ENCODE results near the gene OXCT1. TPM values are rescaled to one million over a fixed set of nuclear protein-coding genes. Genes with fewer than 3 reads are reported as not detected.
"Not testable (repeated sequence)": the region's sequence is repeated elsewhere in the genome, so short reads cannot be mapped to it uniquely, and the experiment has no call there.

The OXCT1 gene
- polyA plus RNA-seq, 1 donor from 2014 or later = 25.0 TPM

DNA sequence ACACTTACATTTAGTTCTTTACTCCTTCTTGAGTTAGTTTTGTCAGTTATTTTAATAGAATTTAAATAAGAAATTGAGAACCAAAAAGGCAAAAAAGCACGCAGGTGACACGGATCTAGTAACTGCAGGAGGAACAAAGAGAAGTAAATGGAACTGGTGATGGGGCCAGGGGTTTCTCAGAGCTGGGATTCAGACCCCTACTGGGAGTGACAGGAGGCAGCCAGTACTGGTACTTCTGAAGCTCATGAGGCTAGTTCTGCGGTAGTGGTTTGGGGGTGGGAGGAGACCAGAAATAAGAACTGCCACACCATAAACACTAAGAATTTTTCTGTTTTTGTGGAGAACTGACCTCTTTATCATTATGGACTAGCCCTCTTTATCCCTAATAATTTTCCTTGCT lies 48.2 kb downstream of the OXCT1 start:
- no peak overlapping the region for H3K27ac Mint-ChIP-seq
- H3K4me1 Mint-ChIP-seq = peaks cover 0 to 4% (median 3%) of the 10 kb centered on the region in 3 donors
- peaks cover 15% of the 10 kb centered on the region for H3K36me3 Mint-ChIP-seq
- H3K4me3 Mint-ChIP-seq = no peak overlapping the region
- no peaks in the 10 kb centered on the region for H3K9me3 Mint-ChIP-seq
- no peaks in the 10 kb centered on the region for H3K27me3 Mint-ChIP-seq

DNA sequence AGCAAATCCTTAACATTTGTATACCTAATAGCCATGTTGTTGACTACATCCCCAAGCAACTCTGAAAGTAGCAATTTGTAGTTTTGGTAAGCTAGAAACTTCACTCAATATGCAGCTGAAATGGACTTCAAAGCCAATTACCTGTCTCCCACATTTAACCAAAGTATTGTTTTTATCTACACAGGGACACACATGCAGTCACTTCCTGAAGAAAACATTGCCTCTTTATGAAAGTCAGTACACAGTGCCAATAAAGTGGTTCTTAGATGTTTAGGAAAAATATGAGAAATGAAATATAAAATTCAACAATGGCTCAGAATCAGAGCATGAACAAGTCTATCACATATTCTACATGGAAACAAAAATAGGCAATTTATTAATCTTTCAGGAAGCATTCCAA lies 49.2 kb downstream of the OXCT1 start:
- peaks cover 1 to 12% (median 4%) of the 10 kb centered on the region in 3 donors for H3K4me1 Mint-ChIP-seq
- no peaks in the 10 kb centered on the region for H3K9me3 Mint-ChIP-seq
- peaks cover 10% of the 10 kb centered on the region for H3K36me3 Mint-ChIP-seq
- H3K4me3 Mint-ChIP-seq = no peak overlapping the region
- no peaks in the 10 kb centered on the region for H3K27me3 Mint-ChIP-seq
- H3K27ac Mint-ChIP-seq = no peak overlapping the region

DNA sequence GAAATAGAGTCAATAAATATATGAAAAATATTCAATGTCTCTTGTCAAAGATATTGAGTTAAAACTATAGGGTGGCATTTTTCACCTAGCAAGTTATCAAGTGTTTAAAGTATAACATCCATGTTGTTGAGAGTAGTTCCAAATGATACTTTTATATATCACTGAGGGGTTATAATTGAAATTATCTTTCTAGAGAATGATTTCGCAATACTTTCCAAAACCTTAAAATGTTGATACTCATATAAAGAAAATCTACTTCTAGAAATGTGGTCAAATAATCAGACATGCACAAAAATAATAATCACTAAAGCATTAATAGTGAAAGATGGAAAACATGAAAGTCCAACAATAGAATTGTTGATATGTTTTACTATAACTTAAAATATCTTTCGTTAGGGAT lies 50.1 kb downstream of the OXCT1 start:
- no peaks in the 10 kb centered on the region for H3K9me3 Mint-ChIP-seq
- no peak overlapping the region for H3K4me3 Mint-ChIP-seq
- H3K4me1 Mint-ChIP-seq = peaks cover 1 to 15% (median 4%) of the 10 kb centered on the region in 3 donors
- H3K27me3 Mint-ChIP-seq = no peaks in the 10 kb centered on the region
- peaks cover 10% of the 10 kb centered on the region for H3K36me3 Mint-ChIP-seq
- H3K27ac Mint-ChIP-seq = no peak overlapping the region

DNA sequence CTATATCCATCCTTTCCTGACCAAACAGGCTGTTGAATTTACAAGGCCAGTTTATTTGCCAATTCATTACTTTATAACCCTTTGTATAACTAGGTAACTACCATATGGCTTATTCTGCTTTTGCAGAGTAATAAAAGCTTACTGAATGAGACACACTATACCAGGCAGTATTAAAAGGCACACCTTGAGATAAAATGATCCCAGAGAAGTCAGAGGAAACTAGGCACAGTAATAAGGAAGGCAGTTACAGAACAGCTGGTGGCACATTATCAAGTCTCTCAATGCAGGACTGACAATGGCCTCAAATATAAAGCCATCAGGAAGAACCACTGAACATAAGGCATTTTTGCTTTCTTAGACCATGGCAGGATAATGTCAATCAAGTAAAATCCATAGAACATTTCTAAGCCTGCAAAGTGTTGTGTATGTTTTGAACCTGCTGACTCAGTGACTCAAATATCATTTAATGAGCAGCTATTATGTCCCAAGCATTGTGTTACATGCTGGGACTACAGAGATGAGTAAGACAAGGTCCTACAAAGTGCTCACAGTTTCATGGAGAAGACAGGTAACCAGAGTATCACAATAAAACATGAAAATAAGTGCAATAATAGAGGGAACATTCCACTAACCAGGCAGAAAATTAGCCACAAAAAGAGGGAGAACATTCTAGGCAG lies 52.5 kb downstream of the OXCT1 start:
- Mint-ChIP-seq H3K4me3 (no peak overlapping the region), H3K4me1 (peaks cover 4 to 21% (median 4%) of the 10 kb centered on the region in 3 donors), H3K36me3 (peaks cover 16% of the 10 kb centered on the region), H3K9me3 (peaks cover 0 to 1% (median 0%) of the 10 kb centered on the region in 3 donors), H3K27ac (no peak overlapping the region), H3K27me3 (no peaks in the 10 kb centered on the region)

DNA sequence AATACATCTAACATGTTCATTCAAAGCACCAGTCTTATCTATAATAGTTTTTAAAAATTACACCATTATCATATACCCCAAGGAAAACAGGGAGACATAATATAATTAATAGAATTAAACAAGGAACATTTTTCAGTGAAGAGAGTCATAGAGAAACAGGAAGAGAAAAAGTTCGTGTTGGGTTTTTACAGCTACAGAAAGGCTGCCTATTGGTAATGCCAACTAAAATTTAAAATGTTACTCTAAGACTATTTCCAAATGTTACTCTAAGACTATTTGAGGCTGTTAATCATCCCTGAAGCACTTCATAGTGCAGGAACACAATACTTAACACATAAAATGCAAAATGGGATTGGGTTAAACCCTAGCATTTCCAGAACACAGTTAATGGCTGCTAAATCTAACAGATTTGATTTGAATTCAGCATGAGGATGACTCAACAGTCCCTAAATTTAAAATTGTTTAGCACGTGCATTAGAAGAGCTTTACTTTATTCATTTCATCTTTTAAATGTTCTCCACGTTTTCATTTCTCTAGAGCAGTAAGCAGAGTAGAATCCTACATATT lies 54.5 kb downstream of the OXCT1 start:
- no peaks in the 10 kb centered on the region for H3K27me3 Mint-ChIP-seq
- H3K36me3 Mint-ChIP-seq = peaks cover 15% of the 10 kb centered on the region
- H3K9me3 Mint-ChIP-seq = peaks cover 0 to 1% (median 0%) of the 10 kb centered on the region in 3 donors
- H3K27ac Mint-ChIP-seq = no peak overlapping the region
- peaks cover 4 to 21% (median 9%) of the 10 kb centered on the region in 3 donors for H3K4me1 Mint-ChIP-seq
- no peak overlapping the region for H3K4me3 Mint-ChIP-seq

DNA sequence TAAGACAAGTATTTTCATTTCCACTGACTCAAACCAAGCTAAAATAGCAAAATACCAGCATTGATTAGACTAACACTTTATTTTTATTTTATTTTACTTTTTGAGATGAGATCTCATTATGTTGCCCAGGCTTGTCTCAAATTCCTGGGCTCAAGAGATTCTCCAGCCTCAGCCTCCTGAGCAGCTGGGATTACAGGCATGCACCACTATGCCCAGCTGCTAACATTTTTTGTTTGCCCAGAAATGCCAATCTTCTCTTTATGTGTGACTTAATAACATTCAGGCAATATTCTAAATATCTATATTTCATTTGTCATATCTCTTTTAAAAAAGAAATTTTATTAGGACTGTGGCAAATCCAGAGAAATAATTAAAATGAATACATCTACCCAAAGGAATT lies 55.0 kb downstream of the OXCT1 start:
- Mint-ChIP-seq H3K27me3 (no peaks in the 10 kb centered on the region), H3K36me3 (peaks cover 13% of the 10 kb centered on the region), H3K9me3 (peaks cover 0 to 1% (median 0%) of the 10 kb centered on the region in 3 donors), H3K27ac (no peak overlapping the region), H3K4me3 (no peak overlapping the region), H3K4me1 (peaks cover 4 to 22% (median 9%) of the 10 kb centered on the region in 3 donors)

DNA sequence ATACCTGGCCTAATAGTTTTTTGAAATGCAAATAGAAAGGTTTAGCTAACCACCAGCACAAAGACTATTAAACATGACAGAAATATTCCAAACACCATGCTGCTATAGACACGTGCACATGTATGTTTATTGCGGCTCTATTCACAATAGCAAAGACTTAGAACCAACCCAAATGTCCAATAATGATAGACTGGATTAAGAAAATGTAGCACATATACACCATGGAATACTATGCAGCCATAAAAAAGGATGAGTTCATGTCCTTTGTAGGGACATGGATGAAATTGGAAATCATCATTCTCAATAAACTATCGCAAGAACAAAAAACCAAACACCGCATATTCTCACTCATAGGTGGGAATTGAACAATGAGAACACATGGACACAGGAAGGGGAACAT lies 55.9 kb downstream of the OXCT1 start:
- Mint-ChIP-seq H3K4me1 (peaks cover 6 to 24% (median 9%) of the 10 kb centered on the region in 3 donors), H3K36me3 (peaks cover 13% of the 10 kb centered on the region)
- not testable (repeated sequence) for H3K27ac Mint-ChIP-seq, H3K4me3 Mint-ChIP-seq, H3K27me3 Mint-ChIP-seq, H3K9me3 Mint-ChIP-seq

DNA sequence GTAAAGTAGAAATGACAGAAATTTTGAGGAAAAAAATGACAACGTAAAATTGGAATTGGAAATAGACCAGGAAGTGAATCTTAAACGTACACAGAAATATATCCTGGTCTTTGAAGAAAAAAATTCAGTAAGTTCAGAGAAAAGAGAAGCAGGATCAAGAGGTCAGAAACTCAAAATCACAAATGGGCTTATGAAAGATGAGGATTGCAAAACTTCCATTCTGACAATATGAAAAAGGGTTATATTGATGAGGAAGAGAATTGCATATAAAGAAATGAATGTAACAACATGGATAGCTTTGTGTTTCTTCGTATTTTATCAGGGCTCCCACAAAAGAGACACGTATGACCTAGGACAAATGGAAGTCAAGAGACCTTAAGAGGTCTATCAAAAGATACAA lies 58.1 kb downstream of the OXCT1 start:
- H3K4me3 Mint-ChIP-seq = no peak overlapping the region
- no peak overlapping the region for H3K27ac Mint-ChIP-seq
- no peaks in the 10 kb centered on the region for H3K27me3 Mint-ChIP-seq
- peaks cover 13% of the 10 kb centered on the region for H3K36me3 Mint-ChIP-seq
- peaks cover 0 to 1% (median 0%) of the 10 kb centered on the region in 3 donors for H3K9me3 Mint-ChIP-seq
- H3K4me1 Mint-ChIP-seq = peaks cover 7 to 22% (median 9%) of the 10 kb centered on the region in 3 donors

DNA sequence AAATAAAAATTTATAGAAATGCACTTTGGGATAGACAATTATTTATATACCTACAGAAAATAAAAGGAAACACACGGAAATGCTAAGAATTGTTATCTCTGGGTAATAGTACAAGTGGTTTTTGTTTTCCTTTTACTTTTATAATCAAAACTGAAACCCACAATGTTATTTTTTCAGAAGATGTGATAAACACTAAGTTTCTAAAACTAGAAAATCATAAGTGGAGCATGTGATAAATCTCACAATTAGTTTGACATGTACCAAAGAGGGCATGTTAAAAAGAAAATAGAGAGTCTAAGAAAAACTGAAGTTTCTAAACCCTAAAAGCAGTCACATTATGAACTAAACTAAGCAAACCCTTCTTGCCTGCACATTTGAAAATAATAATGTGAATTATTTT lies 61.1 kb downstream of the OXCT1 start:
- Mint-ChIP-seq H3K9me3 (peaks cover 0 to 1% (median 0%) of the 10 kb centered on the region in 3 donors), H3K27me3 (no peaks in the 10 kb centered on the region), H3K36me3 (peaks cover 13% of the 10 kb centered on the region), H3K27ac (no peak overlapping the region), H3K4me1 (peaks cover 5 to 9% (median 7%) of the 10 kb centered on the region in 3 donors), H3K4me3 (no peak overlapping the region)

DNA sequence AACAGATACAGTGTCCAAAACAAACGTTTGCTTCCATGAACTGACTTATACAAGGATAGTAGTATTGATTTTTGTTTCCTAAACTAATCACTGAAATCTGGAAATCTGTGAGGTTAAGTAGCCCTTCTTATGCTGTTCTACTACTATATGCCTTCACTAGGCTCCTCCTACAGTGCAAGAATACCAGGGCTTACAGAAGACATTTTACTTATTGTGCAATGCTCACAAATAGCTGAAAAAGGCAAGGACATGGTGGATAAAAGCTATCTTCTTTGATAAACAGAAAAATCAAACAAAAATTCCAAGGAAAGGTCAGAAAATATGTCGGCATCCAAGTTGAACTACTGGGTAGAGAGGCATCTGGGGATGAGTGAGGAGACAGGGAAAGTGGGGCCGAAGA lies 61.9 kb downstream of the OXCT1 start:
- Mint-ChIP-seq H3K9me3 (peaks cover 0 to 1% (median 0%) of the 10 kb centered on the region in 3 donors), H3K27me3 (no peaks in the 10 kb centered on the region), H3K4me3 (no peak overlapping the region), H3K4me1 (peaks cover 5 to 7% (median 7%) of the 10 kb centered on the region in 3 donors), H3K36me3 (peaks cover 12% of the 10 kb centered on the region), H3K27ac (no peak overlapping the region)

DNA sequence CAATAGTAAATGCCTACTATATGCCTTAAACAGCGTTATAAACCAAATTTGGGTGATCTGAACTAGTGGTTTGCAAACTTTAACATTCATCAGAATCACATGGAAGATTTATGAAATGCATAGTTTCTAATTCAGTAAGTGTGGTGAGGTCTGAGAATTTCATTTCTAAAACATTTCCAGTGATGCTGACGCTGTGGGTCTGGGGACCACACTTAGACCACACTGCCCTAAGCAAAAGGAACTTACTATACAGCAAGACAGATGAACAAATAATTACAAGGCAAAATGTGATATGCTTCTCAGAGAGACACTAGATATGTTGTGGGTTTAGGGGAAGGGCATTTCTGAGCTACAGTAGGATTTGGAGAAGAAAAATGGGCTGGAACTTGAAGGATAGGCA lies 72.6 kb downstream of the OXCT1 start:
- Mint-ChIP-seq H3K4me1 (no peaks in the 10 kb centered on the region), H3K27me3 (no peaks in the 10 kb centered on the region), H3K9me3 (no peaks in the 10 kb centered on the region), H3K36me3 (peaks cover 6% of the 10 kb centered on the region), H3K27ac (no peak overlapping the region), H3K4me3 (no peak overlapping the region)

DNA sequence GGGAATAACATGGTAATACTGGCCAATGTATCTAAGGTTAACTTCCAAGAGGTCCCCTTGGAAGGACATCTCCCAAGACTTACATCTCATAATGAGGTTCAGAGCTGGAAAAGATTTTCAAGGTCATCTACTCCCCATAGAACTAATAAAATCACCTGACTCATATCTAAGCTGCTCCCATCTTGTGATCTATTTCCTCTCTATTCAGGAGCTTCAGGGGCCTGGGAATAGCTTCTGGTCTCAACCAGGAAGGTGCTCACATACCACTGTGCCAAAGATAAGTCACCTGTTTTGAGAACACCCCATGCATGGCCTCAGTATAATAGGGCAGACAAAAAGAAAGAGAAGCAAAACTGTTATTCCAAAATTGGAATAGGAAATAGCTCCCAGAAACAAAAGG lies 74.2 kb downstream of the OXCT1 start:
- Mint-ChIP-seq H3K4me1 (no peaks in the 10 kb centered on the region), H3K27ac (no peak overlapping the region), H3K9me3 (no peaks in the 10 kb centered on the region), H3K4me3 (no peak overlapping the region), H3K27me3 (no peaks in the 10 kb centered on the region), H3K36me3 (peaks cover 7% of the 10 kb centered on the region)

DNA sequence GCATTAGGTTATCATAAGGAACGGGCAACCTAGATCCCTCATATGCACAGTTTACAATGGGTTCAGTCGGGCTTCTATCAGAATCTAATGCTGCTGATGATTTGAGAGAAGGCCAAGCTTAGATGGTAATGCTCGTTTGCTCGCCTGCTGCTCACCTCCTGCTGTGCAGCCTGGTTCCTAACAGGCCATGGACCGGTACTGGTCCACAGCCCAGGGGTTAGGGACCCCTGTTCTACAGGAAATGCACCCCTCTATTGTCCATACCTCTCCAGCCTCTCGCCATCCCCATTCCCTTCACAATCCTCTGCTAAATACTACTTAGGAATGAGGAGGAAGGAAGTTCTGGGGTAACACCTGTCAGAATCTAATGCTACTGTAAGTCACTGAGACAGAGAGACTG lies 75.1 kb downstream of the OXCT1 start:
- Mint-ChIP-seq H3K4me3 (no peak overlapping the region), H3K9me3 (no peaks in the 10 kb centered on the region), H3K36me3 (peaks cover 7% of the 10 kb centered on the region), H3K27me3 (no peaks in the 10 kb centered on the region), H3K4me1 (no peaks in the 10 kb centered on the region), H3K27ac (no peak overlapping the region)

DNA sequence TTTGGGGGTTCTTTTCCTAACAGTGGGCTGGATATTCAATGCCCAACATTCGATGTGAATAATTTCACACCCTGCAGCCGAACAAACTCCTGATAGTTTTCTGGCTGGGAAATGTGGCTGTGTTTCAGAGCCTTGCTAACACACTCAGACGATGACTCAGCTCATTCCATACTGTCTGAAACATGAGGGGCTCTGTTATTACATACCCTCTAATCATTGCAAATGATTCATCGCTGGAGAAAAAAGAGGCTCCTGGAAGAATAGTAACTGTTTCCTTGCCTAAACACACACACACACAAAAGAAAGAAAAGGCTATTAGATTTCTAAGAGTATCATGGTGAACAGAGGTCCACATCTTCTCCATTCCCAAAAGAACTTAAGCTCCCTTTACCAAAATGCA lies 75.8 kb downstream of the OXCT1 start:
- H3K36me3 Mint-ChIP-seq = peaks cover 4% of the 10 kb centered on the region
- no peak overlapping the region for H3K27ac Mint-ChIP-seq
- H3K4me1 Mint-ChIP-seq = no peaks in the 10 kb centered on the region
- no peaks in the 10 kb centered on the region for H3K9me3 Mint-ChIP-seq
- H3K27me3 Mint-ChIP-seq = no peaks in the 10 kb centered on the region
- no peak overlapping the region for H3K4me3 Mint-ChIP-seq

DNA sequence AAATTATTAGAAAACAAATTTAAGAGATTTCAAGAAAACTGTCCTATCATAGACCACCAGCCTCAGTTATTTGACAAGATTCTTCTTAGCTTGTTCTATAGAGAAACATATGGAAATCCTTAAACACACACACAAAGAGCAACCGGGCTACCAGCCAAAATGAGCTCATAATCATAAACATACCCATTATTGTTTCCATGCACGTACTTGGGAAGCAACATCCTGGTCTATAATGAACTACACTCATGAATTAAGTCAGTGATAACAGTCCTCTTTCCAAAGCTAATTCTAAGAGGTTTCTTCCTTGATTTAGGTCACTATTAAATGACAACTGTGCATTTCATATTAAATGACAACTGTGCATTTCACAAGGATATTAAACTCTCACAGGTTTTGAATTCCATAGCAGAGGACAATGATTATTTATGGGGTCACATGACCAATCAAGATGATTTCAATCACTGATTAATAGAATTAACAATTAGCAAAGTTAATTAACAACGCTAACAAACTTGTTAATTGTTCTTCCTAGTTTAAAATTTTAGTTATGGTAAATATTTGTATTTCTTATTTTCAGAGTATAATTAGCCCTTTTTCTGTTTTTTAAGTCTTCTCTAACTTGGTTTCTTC lies 77.0 kb downstream of the OXCT1 start:
- Mint-ChIP-seq H3K27me3 (no peaks in the 10 kb centered on the region), H3K27ac (no peak overlapping the region), H3K4me3 (no peak overlapping the region), H3K4me1 (no peaks in the 10 kb centered on the region), H3K36me3 (peaks cover 4% of the 10 kb centered on the region), H3K9me3 (no peaks in the 10 kb centered on the region)
